ENCODE measurements around the gene ZNF521.

Gene ZNF521

GRCh38 chr18:25335062-25335461, 16.9 kb downstream of the ZNF521 start:
- no peak for DNase-seq

GRCh38 chr18:25334588-25334987, 17.4 kb downstream of the ZNF521 start:
- no peak for DNase-seq

GRCh38 chr18:25332002-25332401, 20.0 kb downstream of the ZNF521 start:
- no peak for DNase-seq

DNA sequence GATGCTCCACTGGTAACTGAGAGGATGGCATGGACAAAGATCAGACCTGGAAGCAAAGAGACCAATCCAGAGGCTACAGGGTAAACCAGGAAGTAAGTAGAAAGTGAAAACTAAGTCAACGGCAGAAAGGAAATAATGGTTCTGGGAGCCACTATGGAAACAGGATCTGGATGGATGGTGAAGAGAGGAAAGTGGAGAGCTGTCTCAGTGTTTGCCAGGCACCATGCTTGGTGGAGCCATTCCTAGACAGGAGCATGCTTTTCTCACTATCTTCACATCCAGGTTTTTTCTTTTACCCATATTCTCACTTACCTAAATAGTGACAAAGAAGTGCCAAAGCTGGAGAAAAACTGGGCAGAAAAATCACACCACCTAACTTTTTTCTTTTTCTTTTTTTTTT, 22.2 kb downstream of the ZNF521 start:
- no peak for DNase-seq

DNA sequence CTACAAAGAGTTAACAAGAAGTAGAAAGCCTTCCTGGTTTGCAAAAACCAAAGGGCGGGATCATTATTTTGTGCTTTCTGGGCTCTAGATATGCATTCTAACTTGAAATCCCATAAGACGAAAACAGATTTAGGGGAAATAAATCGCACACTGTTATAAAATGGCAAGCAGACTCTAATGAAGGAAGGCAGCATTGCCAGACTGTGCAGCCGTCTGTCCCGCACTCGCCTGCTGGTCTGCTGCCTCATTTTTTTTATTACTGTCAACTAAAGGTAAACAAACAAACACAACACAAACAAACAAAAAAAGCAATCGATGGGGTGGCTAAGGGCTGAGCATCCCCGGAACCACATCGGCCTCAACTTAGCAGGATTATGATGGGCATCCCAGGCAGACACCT, 24.4 kb downstream of the ZNF521 start:
- DNase-seq, result no peak

DNA sequence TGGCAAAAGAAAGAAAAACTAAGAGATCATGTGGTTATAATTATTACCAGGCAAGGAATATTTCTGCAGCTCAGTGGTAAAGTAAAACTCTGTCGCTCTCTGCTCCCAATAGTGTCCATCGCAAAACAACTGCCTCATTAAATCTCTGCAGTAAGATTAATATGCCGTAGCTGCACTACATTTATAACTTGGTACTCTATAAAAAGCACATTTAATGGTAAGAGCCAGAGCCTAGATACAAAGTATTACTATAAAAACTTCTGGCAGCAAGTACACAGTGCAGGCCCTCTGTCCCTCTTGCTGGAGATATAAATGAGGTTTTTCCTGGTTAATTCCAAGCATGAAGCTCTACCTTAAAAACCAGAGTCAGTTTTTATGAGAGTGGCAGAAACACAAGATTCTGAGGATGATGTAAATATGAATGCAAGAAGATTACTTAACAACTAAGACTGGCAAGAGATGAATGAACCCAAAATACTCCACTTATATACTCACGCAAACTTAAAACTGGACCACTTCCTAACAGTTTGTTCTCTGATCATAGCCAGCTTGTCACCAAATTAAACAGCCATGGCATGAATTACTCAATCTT, 25.5 kb downstream of the ZNF521 start:
- no peak for DNase-seq

GRCh38 chr18:25322806-25323205, 29.2 kb downstream of the ZNF521 start:
- no peak for DNase-seq

DNA sequence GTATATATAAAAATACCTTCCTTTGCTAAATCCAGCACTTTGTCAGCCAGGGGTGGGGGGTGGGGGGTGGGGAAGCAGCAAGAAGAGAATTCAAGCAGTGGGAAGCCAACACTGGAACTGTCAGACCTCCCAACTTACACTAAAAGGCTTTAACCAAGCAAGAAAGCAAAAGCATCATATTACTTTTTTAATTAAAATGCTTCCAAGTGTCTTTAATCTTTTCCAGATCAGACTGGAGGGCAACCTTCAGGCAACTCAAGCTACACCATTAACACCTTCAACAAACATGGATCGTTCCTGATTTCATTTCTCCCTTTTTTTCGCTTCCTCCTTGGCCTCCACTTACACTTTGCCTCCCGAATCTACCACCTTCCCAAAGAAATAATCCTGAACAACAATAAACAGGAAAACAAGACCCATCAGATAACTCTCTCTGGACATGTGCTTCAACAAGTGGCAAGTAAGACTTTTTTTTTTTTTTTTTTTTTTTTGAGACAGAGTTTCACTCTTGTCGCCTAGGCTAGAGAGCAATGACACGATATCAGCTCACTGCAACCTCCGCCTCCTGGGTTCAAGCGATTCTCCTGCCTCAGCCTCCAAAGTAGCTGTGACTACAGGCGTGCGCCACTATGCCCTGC, 35.5 kb downstream of the ZNF521 start:
- DNase-seq, result no peak

DNA sequence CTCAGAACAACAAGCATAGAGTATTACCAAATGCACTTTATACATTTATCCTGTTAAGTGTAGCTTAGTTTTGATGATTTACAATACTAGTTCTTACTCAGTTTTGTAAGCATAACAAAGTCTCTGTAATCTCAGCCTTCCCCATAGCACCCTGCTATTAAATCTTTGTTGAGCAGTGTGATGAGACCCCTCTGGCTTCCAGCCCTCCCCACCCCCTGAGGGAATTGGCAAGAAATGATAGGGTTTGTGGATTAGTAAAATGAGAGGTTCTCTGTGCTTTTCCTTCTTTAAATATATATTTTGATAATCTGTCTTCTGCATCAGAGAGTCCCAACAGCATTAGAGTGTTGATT, 37.2 kb downstream of the ZNF521 start:
- DNase-seq, result no peak

DNA sequence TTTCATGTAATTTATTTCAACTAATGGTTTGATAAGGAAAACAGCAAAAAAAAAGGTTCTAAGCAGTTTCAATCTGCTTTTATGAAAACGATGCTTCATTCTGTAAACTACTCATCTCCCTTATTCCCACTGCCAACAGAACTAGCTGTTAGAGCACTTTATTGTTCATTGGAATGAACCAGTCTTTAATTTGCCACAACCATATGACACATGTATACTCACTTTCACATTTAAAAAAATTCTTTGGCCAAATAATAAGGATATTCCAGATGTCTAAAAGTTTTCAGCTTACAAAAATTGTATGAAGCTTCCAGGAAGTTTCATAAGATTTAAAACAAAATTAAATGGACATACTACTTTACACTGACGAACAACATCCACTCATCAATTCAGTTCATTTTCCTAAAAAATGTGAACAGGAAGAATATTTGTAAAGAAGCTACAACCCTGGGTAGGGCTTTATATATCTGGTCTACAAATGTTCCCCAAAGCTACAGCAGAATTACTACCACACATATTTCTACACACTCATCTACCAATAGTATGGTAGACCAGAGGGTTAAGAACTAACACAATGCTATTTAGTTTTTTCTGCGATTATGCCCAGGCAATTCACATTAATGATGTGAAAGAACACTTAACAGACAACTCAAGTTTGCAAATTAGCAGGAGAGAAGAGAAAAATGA, 37.7 kb downstream of the ZNF521 start:
- no peak for DNase-seq

- DNase-seq, result no peak
Measured at GRCh38 chr18:25313268-25313667, 38.7 kb downstream of the ZNF521 start.

DNA sequence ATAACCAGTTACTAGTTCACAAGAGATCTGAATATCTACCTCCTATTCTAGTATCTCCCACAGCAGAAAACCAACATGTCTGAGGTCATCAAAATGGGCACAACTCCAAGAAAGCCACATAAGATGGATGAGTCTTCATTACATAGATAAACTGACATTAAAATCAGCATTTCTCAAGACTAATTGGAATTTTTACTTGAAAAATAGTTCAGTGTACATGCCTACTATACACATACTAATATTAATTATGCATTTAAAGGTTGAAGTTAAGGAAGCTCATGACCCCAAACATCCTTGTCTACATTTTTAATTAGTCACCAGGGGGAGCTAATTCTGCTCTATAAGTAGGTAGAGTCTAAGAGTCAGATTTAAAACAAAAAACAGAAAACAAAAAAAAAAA, 41.9 kb downstream of the ZNF521 start:
- DNase-seq, result no peak

GRCh38 chr18:25308381-25308780, 43.6 kb downstream of the ZNF521 start:
- DNase-seq, result no peak

- no peak for DNase-seq
Measured at GRCh38 chr18:25307192-25307591, 44.8 kb downstream of the ZNF521 start.

DNA sequence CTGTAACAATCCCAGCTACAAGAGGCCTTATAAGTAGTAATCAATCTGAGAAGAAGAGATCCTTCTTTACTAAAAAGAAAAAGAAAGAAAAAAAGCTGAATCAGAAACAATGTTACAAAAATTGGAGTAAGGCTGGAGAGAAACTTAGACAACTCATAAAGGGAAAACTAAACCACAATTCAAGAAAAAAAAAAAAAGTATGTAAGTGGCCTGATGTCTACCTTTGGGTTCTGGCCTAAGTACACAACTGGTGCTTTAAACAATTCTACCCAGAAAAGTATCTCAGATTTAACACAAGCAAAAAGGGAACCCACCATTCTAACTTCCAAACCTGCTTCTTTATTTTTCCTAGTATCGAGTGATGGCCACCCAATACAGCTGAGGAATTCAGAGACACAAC, 45.3 kb downstream of the ZNF521 start:
- DNase-seq, result no peak

DNA sequence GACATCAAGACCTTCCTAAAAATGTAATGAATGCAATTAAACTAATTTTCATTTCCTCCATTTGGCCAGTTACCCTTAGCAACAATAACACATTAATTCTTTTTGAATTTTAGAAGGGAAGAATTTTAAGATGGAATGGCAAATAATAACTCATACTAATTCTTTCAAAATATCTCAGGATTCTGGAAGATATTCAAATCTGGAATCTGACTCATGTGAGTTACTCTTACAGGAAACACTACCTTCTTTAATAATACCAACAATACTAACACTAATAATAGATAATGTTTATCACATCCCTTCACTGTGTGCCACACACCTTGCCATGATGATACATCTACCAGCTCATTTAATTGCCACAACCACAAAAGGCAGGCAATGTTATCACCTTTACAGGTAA, 46.4 kb downstream of the ZNF521 start:
- DNase-seq, result no peak

DNA sequence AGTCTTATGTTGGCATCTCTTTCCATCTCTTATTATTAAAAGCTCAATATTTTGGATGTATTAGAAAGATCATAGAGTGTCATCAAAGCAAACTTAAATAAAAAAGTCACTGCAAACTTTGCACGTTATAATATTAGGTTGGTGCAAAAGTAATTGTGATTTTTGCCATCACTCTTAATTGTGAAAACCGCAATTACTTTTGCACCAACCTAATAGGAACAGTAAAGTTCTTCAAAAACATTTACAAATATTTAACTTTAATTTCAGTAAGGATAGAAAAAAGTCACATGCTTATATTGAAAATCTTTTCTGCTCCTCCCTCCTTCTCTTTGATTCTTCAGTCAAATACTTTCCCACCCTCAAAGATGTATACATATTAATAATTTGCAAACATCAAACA, 51.5 kb downstream of the ZNF521 start:
- DNase-seq, result no peak

GRCh38 chr18:25299426-25300300, 52.3 kb downstream of the ZNF521 start:
- no peak for DNase-seq

GRCh38 chr18:25298853-25299274, 53.1 kb downstream of the ZNF521 start:
- no peak for DNase-seq

DNA sequence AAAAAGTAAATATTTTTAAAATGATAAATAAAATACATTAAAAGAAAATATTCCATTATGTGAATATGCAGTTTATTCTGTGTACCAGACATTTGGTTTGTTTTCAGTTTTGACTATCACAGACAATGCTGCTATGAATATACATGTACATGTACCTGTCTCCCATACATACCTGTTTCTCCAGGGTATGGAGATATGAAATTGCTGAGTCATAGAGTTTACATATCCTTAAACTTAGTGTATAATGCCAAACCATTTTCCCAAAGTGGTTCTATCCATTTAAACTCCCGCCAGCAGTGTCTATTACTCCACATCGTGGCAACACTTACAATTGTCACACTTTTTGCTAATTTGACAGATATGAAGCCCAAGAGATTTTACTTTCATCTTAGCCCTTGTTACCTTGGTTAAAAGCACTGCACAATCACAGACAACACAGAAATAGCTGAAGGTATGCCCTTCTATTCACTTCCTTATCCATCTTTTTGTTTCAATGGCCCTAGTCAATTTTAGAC, 56.3 kb downstream of the ZNF521 start:
- no peak for DNase-seq

- no peak for DNase-seq
Measured at GRCh38 chr18:25291150-25291549, 60.8 kb downstream of the ZNF521 start.

GRCh38 chr18:25289001-25289631, 62.9 kb downstream of the ZNF521 start:
- DNase-seq, result no peak
